Measurements from ENCODE around the gene SPSB2.

DNA sequence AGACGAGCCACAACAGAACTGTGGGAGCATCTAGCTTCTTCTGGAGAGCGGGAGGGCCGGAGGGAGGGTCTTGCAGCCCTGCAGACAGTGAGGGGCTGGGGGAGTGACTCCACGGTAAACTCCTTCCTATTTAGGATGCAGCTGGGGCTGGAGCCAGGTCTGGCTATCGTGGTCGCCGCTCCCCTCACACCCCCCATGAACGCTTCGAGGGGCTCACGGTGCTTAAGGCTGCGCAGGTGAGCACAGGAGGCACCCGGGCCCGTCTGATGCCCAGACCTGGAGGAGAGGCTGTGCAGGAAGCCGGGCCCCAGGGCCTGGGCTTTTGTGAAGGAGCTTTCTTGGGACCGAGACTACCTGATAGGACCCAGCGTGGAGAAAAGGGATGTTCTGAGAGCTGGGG is 36.3 kb downstream of the SPSB2 start:
- TF ChIP-seq, protein P1, sequence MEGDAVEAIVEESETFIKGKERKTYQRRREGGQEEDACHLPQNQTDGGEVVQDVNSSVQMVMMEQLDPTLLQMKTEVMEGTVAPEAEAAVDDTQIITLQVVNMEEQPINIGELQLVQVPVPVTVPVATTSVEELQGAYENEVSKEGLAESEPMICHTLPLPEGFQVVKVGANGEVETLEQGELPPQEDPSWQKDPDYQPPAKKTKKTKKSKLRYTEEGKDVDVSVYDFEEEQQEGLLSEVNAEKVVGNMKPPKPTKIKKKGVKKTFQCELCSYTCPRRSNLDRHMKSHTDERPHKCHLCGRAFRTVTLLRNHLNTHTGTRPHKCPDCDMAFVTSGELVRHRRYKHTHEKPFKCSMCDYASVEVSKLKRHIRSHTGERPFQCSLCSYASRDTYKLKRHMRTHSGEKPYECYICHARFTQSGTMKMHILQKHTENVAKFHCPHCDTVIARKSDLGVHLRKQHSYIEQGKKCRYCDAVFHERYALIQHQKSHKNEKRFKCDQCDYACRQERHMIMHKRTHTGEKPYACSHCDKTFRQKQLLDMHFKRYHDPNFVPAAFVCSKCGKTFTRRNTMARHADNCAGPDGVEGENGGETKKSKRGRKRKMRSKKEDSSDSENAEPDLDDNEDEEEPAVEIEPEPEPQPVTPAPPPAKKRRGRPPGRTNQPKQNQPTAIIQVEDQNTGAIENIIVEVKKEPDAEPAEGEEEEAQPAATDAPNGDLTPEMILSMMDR (conservative IDR thresholded peaks at IDR 0.05) = no peak
- no peak for TF ChIP-seq ZFX (IDR thresholded peaks at IDR 0.05)

All from C4-2B (cell line).